ENCODE data around the gene AEBP2.

- TF ChIP-seq CTCF (optimal IDR thresholded peaks at IDR 0.05 in 1 of 3, IDR thresholded peaks at IDR 0.05 in 1 of 3, conservative IDR thresholded peaks at IDR 0.05 in 1 of 3; ENCODE audit: extremely low read depth in 1 of 3, insufficient read depth in 2 of 3, low read length in 3 of 3): no peak
- TF ChIP-seq EZH2 (IDR thresholded peaks at IDR 0.05; ENCODE audit: low read length): no peak
Measured at GRCh38 chr12:19546027-19546426, 106.7 kb downstream of the AEBP2 start.
